ENCODE data around the gene LMNTD2. TPM values are rescaled to one million over a fixed set of nuclear protein-coding genes. Genes with fewer than 3 reads are reported as not detected.

The LMNTD2 gene
- total and polyA plus RNA-seq, 2 of the 13 experiments (the other 11 are each of a cell fraction or from before 2014, with no cell fraction given), result 1.1 to 3.1 TPM

DNA sequence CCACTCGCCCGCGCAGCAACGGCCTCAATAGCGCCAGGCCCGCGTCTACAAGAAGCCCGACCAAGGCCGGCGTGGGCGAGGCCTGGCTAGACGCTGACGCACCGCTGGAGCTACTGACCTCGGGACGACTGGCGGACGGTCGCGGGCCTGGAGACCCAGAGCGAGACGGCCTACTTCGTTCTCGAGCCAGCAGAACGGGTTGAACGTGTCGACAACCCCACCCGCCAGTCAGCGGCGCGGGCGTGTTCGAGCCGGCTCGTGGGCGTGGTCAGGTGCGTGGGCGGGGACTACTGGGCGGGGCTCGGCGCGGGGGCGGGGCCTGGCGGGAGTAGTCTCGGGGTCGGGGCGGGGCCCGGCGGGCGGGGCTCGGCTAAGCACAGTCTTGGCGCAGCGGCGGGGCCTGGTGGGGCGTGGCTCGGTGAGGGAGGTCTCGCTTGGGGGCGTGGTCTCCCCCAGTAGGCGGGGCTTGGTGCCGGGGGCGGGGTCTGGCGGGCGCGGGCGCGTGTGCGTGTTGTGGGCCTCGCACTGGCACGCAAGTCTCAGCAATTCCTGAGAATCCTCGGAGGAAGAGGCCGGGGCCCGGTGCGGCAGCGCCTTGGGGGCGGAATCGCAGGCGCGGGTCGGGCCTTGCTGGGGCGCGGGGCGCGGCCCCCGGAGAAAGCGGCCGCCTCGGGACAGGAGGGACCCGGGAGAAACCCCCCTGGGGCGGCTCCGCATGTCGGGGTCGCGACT is 53.4 kb downstream of the LMNTD2 start, which contains the start of gene RNH1 (continued):
- no peak for TF ChIP-seq DPF2 (CRISPR knock-in tag; IDR thresholded peaks at IDR 0.05; ENCODE audit: borderline replicate concordance, low read depth)
- peak; percentile 47; the same call in 1 of the 2 replicates for TF ChIP-seq ZNF776 (CRISPR knock-in tag; IDR thresholded peaks at IDR 0.05)
- TF ChIP-seq, protein P1, sequence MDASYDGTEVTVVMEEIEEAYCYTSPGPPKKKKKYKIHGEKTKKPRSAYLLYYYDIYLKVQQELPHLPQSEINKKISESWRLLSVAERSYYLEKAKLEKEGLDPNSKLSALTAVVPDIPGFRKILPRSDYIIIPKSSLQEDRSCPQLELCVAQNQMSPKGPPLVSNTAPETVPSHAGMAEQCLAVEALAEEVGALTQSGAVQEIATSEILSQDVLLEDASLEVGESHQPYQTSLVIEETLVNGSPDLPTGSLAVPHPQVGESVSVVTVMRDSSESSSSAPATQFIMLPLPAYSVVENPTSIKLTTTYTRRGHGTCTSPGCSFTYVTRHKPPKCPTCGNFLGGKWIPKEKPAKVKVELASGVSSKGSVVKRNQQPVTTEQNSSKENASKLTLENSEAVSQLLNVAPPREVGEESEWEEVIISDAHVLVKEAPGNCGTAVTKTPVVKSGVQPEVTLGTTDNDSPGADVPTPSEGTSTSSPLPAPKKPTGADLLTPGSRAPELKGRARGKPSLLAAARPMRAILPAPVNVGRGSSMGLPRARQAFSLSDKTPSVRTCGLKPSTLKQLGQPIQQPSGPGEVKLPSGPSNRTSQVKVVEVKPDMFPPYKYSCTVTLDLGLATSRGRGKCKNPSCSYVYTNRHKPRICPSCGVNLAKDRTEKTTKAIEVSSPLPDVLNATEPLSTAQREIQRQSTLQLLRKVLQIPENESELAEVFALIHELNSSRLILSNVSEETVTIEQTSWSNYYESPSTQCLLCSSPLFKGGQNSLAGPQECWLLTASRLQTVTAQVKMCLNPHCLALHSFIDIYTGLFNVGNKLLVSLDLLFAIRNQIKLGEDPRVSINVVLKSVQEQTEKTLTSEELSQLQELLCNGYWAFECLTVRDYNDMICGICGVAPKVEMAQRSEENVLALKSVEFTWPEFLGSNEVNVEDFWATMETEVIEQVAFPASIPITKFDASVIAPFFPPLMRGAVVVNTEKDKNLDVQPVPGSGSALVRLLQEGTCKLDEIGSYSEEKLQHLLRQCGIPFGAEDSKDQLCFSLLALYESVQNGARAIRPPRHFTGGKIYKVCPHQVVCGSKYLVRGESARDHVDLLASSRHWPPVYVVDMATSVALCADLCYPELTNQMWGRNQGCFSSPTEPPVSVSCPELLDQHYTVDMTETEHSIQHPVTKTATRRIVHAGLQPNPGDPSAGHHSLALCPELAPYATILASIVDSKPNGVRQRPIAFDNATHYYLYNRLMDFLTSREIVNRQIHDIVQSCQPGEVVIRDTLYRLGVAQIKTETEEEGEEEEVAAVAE (CRISPR knock-in tag; IDR thresholded peaks at IDR 0.05; ENCODE audit: borderline replicate concordance), result no peak
- TF ChIP-seq, protein P2, sequence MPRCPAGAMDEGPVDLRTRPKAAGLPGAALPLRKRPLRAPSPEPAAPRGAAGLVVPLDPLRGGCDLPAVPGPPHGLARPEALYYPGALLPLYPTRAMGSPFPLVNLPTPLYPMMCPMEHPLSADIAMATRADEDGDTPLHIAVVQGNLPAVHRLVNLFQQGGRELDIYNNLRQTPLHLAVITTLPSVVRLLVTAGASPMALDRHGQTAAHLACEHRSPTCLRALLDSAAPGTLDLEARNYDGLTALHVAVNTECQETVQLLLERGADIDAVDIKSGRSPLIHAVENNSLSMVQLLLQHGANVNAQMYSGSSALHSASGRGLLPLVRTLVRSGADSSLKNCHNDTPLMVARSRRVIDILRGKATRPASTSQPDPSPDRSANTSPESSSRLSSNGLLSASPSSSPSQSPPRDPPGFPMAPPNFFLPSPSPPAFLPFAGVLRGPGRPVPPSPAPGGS (CRISPR knock-in tag; IDR thresholded peaks at IDR 0.05), result no peak
- no peak for TF ChIP-seq ZBTB1 (CRISPR knock-in tag; IDR thresholded peaks at IDR 0.05; ENCODE audit: borderline replicate concordance)
- TF ChIP-seq, protein P3, sequence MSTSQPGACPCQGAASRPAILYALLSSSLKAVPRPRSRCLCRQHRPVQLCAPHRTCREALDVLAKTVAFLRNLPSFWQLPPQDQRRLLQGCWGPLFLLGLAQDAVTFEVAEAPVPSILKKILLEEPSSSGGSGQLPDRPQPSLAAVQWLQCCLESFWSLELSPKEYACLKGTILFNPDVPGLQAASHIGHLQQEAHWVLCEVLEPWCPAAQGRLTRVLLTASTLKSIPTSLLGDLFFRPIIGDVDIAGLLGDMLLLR (CRISPR knock-in tag; IDR thresholded peaks at IDR 0.05), result no peak
- no peak for TF ChIP-seq DR1 (CRISPR knock-in tag; IDR thresholded peaks at IDR 0.05)
- no peak for TF ChIP-seq ZNF737 (CRISPR knock-in tag; IDR thresholded peaks at IDR 0.05; ENCODE audit: borderline replicate concordance)
- no peak for TF ChIP-seq ZNF335 (CRISPR knock-in tag; IDR thresholded peaks at IDR 0.05)
- TF ChIP-seq HIVEP1 (CRISPR knock-in tag; IDR thresholded peaks at IDR 0.05), result no peak
- no peak for TF ChIP-seq ELF3 (CRISPR knock-in tag; IDR thresholded peaks at IDR 0.05)
- peak; percentile 96 for TF ChIP-seq PHF8 (CRISPR knock-in tag; IDR thresholded peaks at IDR 0.05)
- TF ChIP-seq SRSF4 (IDR thresholded peaks at IDR 0.05; ENCODE audit: low read depth, low read length, poor library complexity, severe bottlenecking), result no peak
- no peak for TF ChIP-seq ZNF644 (CRISPR knock-in tag; IDR thresholded peaks at IDR 0.05; ENCODE audit: low read depth)
- TF ChIP-seq, protein P4, sequence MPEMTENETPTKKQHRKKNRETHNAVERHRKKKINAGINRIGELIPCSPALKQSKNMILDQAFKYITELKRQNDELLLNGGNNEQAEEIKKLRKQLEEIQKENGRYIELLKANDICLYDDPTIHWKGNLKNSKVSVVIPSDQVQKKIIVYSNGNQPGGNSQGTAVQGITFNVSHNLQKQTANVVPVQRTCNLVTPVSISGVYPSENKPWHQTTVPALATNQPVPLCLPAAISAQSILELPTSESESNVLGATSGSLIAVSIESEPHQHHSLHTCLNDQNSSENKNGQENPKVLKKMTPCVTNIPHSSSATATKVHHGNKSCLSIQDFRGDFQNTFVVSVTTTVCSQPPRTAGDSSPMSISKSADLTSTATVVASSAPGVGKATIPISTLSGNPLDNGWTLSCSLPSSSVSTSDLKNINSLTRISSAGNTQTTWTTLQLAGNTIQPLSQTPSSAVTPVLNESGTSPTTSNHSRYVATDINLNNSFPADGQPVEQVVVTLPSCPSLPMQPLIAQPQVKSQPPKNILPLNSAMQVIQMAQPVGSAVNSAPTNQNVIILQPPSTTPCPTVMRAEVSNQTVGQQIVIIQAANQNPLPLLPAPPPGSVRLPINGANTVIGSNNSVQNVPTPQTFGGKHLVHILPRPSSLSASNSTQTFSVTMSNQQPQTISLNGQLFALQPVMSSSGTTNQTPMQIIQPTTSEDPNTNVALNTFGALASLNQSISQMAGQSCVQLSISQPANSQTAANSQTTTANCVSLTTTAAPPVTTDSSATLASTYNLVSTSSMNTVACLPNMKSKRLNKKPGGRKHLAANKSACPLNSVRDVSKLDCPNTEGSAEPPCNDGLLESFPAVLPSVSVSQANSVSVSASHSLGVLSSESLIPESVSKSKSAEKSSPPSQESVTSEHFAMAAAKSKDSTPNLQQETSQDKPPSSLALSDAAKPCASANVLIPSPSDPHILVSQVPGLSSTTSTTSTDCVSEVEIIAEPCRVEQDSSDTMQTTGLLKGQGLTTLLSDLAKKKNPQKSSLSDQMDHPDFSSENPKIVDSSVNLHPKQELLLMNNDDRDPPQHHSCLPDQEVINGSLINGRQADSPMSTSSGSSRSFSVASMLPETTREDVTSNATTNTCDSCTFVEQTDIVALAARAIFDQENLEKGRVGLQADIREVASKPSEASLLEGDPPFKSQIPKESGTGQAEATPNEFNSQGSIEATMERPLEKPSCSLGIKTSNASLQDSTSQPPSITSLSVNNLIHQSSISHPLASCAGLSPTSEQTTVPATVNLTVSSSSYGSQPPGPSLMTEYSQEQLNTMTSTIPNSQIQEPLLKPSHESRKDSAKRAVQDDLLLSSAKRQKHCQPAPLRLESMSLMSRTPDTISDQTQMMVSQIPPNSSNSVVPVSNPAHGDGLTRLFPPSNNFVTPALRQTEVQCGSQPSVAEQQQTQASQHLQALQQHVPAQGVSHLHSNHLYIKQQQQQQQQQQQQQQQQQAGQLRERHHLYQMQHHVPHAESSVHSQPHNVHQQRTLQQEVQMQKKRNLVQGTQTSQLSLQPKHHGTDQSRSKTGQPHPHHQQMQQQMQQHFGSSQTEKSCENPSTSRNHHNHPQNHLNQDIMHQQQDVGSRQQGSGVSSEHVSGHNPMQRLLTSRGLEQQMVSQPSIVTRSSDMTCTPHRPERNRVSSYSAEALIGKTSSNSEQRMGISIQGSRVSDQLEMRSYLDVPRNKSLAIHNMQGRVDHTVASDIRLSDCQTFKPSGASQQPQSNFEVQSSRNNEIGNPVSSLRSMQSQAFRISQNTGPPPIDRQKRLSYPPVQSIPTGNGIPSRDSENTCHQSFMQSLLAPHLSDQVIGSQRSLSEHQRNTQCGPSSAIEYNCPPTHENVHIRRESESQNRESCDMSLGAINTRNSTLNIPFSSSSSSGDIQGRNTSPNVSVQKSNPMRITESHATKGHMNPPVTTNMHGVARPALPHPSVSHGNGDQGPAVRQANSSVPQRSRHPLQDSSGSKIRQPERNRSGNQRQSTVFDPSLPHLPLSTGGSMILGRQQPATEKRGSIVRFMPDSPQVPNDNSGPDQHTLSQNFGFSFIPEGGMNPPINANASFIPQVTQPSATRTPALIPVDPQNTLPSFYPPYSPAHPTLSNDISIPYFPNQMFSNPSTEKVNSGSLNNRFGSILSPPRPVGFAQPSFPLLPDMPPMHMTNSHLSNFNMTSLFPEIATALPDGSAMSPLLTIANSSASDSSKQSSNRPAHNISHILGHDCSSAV (CRISPR knock-in tag; IDR thresholded peaks at IDR 0.05; ENCODE audit: borderline replicate concordance), result no peak

All from HepG2 (cell line).